ENCODE results near the gene TRMT6. TPM values are rescaled to one million over a fixed set of nuclear protein-coding genes. Genes with fewer than 3 reads are reported as not detected.

TRMT6 gene
- polyA plus RNA-seq, 1 donor (not counting 4 experiments of a cell fraction or from before 2014, with no cell fraction given): 26.3 TPM

DNA sequence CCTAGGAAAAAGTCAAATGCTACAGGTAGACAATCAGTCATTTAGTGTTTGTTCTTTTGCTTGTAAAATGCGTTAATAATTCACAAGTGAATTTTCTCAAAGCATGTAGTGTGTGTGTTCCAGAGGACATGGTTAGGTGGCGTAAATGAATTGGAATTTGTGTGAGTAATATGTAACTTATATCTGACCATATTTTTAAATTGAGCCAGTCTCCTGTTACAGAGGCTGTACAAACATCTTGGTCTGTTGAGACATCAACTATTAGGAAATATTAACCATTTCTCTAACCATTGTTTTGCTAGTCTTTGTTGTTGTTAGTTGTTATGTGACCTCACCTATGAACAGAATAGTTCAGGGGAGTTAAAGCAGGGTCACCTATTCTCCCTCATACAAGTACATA is 22.8 kb upstream of the TRMT6 start:
- H2AFZ ChIP-seq (ENCODE audit: control insufficient read depth, low read length): no peak overlapping the region
- dilution Hi-C loops (cut with MboI; ENCODE audit: extremely low pct_ligation_motif_present, low sequenced_read_pairs): no loop called here
- no peak overlapping the region for H3K4me3 ChIP-seq (ENCODE audit: control insufficient read depth in 2 of 3, extremely low read depth in 1 of 3, insufficient read depth in 2 of 3, low read depth in 1 of 3, low read length in 3 of 3)
- H3K36me3 ChIP-seq (ENCODE audit: control insufficient read depth in 2 of 2, extremely low read depth in 1 of 2, insufficient read depth in 2 of 2, low read length in 2 of 2): peaks cover 0 to 2% of the 10 kb centered on the region in 2 experiments
- H3K4me1 ChIP-seq (ENCODE audit: control insufficient read depth, extremely low read depth, insufficient read depth, low read length): no peaks in the 10 kb centered on the region
- no peaks in the 10 kb centered on the region for H3K79me2 ChIP-seq (ENCODE audit: control insufficient read depth, insufficient read depth, low read length)
- TF ChIP-seq, protein P1, sequence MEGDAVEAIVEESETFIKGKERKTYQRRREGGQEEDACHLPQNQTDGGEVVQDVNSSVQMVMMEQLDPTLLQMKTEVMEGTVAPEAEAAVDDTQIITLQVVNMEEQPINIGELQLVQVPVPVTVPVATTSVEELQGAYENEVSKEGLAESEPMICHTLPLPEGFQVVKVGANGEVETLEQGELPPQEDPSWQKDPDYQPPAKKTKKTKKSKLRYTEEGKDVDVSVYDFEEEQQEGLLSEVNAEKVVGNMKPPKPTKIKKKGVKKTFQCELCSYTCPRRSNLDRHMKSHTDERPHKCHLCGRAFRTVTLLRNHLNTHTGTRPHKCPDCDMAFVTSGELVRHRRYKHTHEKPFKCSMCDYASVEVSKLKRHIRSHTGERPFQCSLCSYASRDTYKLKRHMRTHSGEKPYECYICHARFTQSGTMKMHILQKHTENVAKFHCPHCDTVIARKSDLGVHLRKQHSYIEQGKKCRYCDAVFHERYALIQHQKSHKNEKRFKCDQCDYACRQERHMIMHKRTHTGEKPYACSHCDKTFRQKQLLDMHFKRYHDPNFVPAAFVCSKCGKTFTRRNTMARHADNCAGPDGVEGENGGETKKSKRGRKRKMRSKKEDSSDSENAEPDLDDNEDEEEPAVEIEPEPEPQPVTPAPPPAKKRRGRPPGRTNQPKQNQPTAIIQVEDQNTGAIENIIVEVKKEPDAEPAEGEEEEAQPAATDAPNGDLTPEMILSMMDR (optimal IDR thresholded peaks at IDR 0.05 in 1 of 3, IDR thresholded peaks at IDR 0.05 in 1 of 3, conservative IDR thresholded peaks at IDR 0.05 in 1 of 3; ENCODE audit: extremely low read depth in 1 of 3, insufficient read depth in 2 of 3, low read length in 3 of 3): no peak
- no peak for TF ChIP-seq EZH2 (IDR thresholded peaks at IDR 0.05; ENCODE audit: low read length)
- H3K27me3 ChIP-seq (ENCODE audit: control insufficient read depth, extremely low read depth, insufficient read depth, low read length): no peaks in the 10 kb centered on the region
- no peak overlapping the region for H3K4me2 ChIP-seq (ENCODE audit: control insufficient read depth, extremely low read depth, insufficient read depth, low read depth, low read length)
- H3K9me3 ChIP-seq (ENCODE audit: control insufficient read depth, low read depth, low read length): no peaks in the 10 kb centered on the region
- H3K9ac ChIP-seq (ENCODE audit: control insufficient read depth, extremely low read depth, insufficient read depth, low read length): no peak overlapping the region
- no peaks in the 10 kb centered on the region for H4K20me1 ChIP-seq (ENCODE audit: control insufficient read depth, extremely low read depth, insufficient read depth, low read length)
- FAIRE-seq (no peak), DNase-seq (ENCODE audit: low read depth, low spot score) (no peak)
- no peak overlapping the region for H3K27ac ChIP-seq (ENCODE audit: control insufficient read depth, insufficient read depth, low read length)
- H3K9me1 ChIP-seq (ENCODE audit: control insufficient read depth, extremely low read depth, insufficient read depth, low read length): no peaks in the 10 kb centered on the region

GRCh38 chr20:5971203-5971602 is 20.9 kb upstream of the TRMT6 start:
- Histone ChIP-seq H2AFZ (ENCODE audit: control insufficient read depth, low read length) (no peak overlapping the region), H4K20me1 (ENCODE audit: control insufficient read depth, extremely low read depth, insufficient read depth, low read length) (no peaks in the 10 kb centered on the region), H3K27ac (ENCODE audit: control insufficient read depth, insufficient read depth, low read length) (no peak overlapping the region), H3K9me3 (ENCODE audit: control insufficient read depth, low read depth, low read length) (no peaks in the 10 kb centered on the region), H3K4me3 (ENCODE audit: control insufficient read depth in 2 of 3, extremely low read depth in 1 of 3, insufficient read depth in 2 of 3, low read depth in 1 of 3, low read length in 3 of 3) (no peak overlapping the region), H3K9me1 (ENCODE audit: control insufficient read depth, extremely low read depth, insufficient read depth, low read length) (no peaks in the 10 kb centered on the region), H3K79me2 (ENCODE audit: control insufficient read depth, insufficient read depth, low read length) (no peaks in the 10 kb centered on the region), H3K36me3 (ENCODE audit: control insufficient read depth in 2 of 2, extremely low read depth in 1 of 2, insufficient read depth in 2 of 2, low read length in 2 of 2) (peaks cover 0 to 2% of the 10 kb centered on the region in 2 experiments), H3K4me1 (ENCODE audit: control insufficient read depth, extremely low read depth, insufficient read depth, low read length) (no peaks in the 10 kb centered on the region), H3K9ac (ENCODE audit: control insufficient read depth, extremely low read depth, insufficient read depth, low read length) (no peak overlapping the region), H3K27me3 (ENCODE audit: control insufficient read depth, extremely low read depth, insufficient read depth, low read length) (no peaks in the 10 kb centered on the region), H3K4me2 (ENCODE audit: control insufficient read depth, extremely low read depth, insufficient read depth, low read depth, low read length) (no peak overlapping the region)
- no peak for FAIRE-seq
- dilution Hi-C loops (cut with MboI; ENCODE audit: extremely low pct_ligation_motif_present, low sequenced_read_pairs): no loop called here
- DNase-seq (ENCODE audit: low read depth, low spot score): no peak
- TF ChIP-seq, protein P1 (optimal IDR thresholded peaks at IDR 0.05 in 1 of 3, IDR thresholded peaks at IDR 0.05 in 1 of 3, conservative IDR thresholded peaks at IDR 0.05 in 1 of 3; ENCODE audit: extremely low read depth in 1 of 3, insufficient read depth in 2 of 3, low read length in 3 of 3): no peak
- TF ChIP-seq EZH2 (IDR thresholded peaks at IDR 0.05; ENCODE audit: low read length): no peak

Data from keratinocyte (primary cell).